Body of pancreas (tissue), 4 donors: ENCODE data around the gene EIF5AL1.

Experiments used
- POLR2A ChIP-seq, 3 donors: fragments of 450-650 bp; IDR thresholded peaks; one replicate each; pipeline ENCODE4 v1.6.1; 2016; ENCODE audit warnings: antibody characterized with exemption in 3 of 3, mild to moderate bottlenecking in 2 of 3
- TF ChIP-seq, protein P1 (sequence below), 7 experiments: fragments of 450-650 bp in 4 of 7; fragments of 200-600 bp in 3 of 7; sonication (generic) in 3 of 7; IDR thresholded peaks; one replicate each; pipeline ENCODE4 v1.5.1; 2016 to 2019; ENCODE audit warnings: antibody characterized with exemption in 7 of 7

DNA sequence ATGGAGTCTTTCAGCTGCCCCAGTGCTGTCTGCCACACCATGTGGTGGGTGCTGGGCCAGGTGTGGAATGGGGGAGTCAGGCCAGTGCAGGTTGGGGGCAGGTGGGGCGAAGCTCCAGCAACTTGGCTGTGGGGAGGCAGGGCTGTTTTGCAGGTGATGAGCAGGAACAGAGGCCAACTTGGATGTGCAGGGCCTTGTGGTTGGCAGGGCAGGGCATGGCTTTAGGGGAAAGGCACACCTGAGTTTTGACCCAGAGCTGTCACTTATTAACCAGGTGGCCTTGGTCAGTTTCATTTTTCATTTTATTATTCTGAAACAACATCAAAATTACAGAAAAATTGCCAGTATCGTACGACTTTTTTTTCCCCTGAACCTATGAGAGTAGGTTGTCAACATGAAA is 48.9 kb downstream of the EIF5AL1 start:
- TF ChIP-seq, protein P1, sequence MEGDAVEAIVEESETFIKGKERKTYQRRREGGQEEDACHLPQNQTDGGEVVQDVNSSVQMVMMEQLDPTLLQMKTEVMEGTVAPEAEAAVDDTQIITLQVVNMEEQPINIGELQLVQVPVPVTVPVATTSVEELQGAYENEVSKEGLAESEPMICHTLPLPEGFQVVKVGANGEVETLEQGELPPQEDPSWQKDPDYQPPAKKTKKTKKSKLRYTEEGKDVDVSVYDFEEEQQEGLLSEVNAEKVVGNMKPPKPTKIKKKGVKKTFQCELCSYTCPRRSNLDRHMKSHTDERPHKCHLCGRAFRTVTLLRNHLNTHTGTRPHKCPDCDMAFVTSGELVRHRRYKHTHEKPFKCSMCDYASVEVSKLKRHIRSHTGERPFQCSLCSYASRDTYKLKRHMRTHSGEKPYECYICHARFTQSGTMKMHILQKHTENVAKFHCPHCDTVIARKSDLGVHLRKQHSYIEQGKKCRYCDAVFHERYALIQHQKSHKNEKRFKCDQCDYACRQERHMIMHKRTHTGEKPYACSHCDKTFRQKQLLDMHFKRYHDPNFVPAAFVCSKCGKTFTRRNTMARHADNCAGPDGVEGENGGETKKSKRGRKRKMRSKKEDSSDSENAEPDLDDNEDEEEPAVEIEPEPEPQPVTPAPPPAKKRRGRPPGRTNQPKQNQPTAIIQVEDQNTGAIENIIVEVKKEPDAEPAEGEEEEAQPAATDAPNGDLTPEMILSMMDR (IDR thresholded peaks at IDR 0.05), result no peak
- no peak for TF ChIP-seq POLR2A (IDR thresholded peaks at IDR 0.05)
